ENCODE measurements around the gene BICDL1.
A peak's percentile ranks its signal among the peaks of the same experiment; 100 is the strongest.

The BICDL1 gene

GRCh38 chr12:120119271-120119973 is 130.4 kb downstream of the BICDL1 start:
- no peak for TF ChIP-seq ZNF747 (tag by site-specific recombination; IDR thresholded peaks at IDR 0.05)
- no peak for TF ChIP-seq ZNF433 (tag by site-specific recombination; IDR thresholded peaks at IDR 0.05; ENCODE audit: low read depth)
- TF ChIP-seq, protein P1, sequence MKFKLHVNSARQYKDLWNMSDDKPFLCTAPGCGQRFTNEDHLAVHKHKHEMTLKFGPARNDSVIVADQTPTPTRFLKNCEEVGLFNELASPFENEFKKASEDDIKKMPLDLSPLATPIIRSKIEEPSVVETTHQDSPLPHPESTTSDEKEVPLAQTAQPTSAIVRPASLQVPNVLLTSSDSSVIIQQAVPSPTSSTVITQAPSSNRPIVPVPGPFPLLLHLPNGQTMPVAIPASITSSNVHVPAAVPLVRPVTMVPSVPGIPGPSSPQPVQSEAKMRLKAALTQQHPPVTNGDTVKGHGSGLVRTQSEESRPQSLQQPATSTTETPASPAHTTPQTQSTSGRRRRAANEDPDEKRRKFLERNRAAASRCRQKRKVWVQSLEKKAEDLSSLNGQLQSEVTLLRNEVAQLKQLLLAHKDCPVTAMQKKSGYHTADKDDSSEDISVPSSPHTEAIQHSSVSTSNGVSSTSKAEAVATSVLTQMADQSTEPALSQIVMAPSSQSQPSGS (tag by site-specific recombination; IDR thresholded peaks at IDR 0.05; ENCODE audit: low read depth) = no peak
- TF ChIP-seq BCL11A (tag by site-specific recombination; IDR thresholded peaks at IDR 0.05; ENCODE audit: low read depth) = no peak
- no peak for TF ChIP-seq ZNF391 (tag by site-specific recombination; IDR thresholded peaks at IDR 0.05; ENCODE audit: borderline replicate concordance, low read depth)
- peak; percentile 77 for TF ChIP-seq SCRT2 (tag by site-specific recombination; IDR thresholded peaks at IDR 0.05)
- no peak for TF ChIP-seq ZNF561 (tag by site-specific recombination; IDR thresholded peaks at IDR 0.05; ENCODE audit: borderline replicate concordance)
- peaks cover 9% of the 10 kb centered on the region for H3K4me1 ChIP-seq (ENCODE audit: control insufficient read depth, insufficient read depth, low read length)
- no peak overlapping the region for H3K27ac ChIP-seq (ENCODE audit: extremely low read depth, low read depth, low read length)
- H3K36me3 ChIP-seq (ENCODE audit: control insufficient read depth in 2 of 2, insufficient read depth in 1 of 2, low read length in 2 of 2) = peaks cover 0 to 10% of the 10 kb centered on the region in 2 experiments; a peak in 1 of 3 replicates
- ChIA-PET CTCF (interaction anchor here (0.7 kb wide), 2 partner anchors 17 to 886 kb away, joined by 3 read pairs; no protein-coding TSS in a partner anchor), POLR2A (interaction anchor here (0.5 to 2.7 kb wide), 3 partner anchors 29 to 86 kb away, joined by 5 to 33 read pairs (median 6); partner anchors contain the start of gene RPLP0)
- no peak overlapping the region for H3K4me3 ChIP-seq (ENCODE audit: low read depth, low read length)
- H3K9me3 ChIP-seq (ENCODE audit: control insufficient read depth, insufficient read depth, low read depth, low read length) = no peaks in the 10 kb centered on the region

- Histone ChIP-seq H3K36me3 (ENCODE audit: control insufficient read depth in 2 of 2, insufficient read depth in 1 of 2, low read length in 2 of 2) (peaks cover 0 to 9% of the 10 kb centered on the region in 2 experiments; a peak in 1 of 3 replicates), H3K4me1 (ENCODE audit: control insufficient read depth, insufficient read depth, low read length) (peaks cover 9% of the 10 kb centered on the region), H3K27ac (ENCODE audit: extremely low read depth, low read depth, low read length) (no peak overlapping the region), H3K9me3 (ENCODE audit: control insufficient read depth, insufficient read depth, low read depth, low read length) (no peaks in the 10 kb centered on the region), H3K4me3 (ENCODE audit: low read depth, low read length) (no peak overlapping the region)
- ChIA-PET POLR2A (interaction anchor here (1.0 to 1.4 kb wide), 3 partner anchors 39 to 170 kb away, joined by 3 to 6 read pairs (median 3); partner anchors contain the start of gene RPLP0), CTCF (no interaction called here)
- TF ChIP-seq SCRT2 (tag by site-specific recombination; IDR thresholded peaks at IDR 0.05) (peak; percentile 85), SCRT1 (tag by site-specific recombination; IDR thresholded peaks at IDR 0.05; ENCODE audit: borderline replicate concordance) (peak; percentile 52; the same call in 1 of the 2 replicates)
- TF ChIP-seq, protein P2, sequence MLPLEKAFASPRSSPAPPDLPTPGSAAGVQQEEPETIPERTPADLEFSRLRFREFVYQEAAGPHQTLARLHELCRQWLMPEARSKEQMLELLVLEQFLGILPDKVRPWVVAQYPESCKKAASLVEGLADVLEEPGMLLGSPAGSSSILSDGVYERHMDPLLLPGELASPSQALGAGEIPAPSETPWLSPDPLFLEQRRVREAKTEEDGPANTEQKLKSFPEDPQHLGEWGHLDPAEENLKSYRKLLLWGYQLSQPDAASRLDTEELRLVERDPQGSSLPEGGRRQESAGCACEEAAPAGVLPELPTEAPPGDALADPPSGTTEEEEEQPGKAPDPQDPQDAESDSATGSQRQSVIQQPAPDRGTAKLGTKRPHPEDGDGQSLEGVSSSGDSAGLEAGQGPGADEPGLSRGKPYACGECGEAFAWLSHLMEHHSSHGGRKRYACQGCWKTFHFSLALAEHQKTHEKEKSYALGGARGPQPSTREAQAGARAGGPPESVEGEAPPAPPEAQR (tag by site-specific recombination; IDR thresholded peaks at IDR 0.05) = no peak
These were observed 132.3 kb downstream of the BICDL1 start for GRCh38 chr12:120121343-120121742.

DNA sequence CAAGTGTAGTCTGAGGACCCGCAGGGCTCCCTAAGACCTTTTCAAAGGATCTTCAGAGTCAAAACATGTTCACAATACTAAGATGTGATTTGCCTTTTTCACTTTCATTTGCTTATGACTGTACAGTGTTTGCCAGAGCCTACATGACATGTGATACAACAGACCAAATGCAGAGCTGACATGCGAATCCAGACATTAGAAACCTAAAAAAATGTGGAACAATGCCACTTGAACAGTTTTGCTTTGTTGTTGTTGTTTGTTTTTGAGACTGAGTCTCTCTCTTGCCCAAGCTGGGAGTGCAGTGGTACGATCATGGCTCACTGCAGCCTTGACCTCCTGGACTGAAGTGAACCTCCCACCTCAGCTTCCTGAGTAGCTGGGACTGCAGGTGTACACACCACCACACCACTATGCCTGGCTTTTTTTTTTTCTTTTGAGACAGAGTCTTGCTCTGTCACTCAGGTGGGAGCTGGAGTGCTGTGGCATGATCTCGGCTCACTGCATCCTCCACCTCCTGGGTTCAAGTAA is 132.8 kb downstream of the BICDL1 start:
- CTCF ChIA-PET = no interaction called here
- Histone ChIP-seq H3K4me1 (ENCODE audit: control insufficient read depth, insufficient read depth, low read length) (peaks cover 9% of the 10 kb centered on the region), H3K27ac (ENCODE audit: extremely low read depth, low read depth, low read length) (no peak overlapping the region), H3K9me3 (ENCODE audit: control insufficient read depth, insufficient read depth, low read depth, low read length) (no peaks in the 10 kb centered on the region), H3K36me3 (ENCODE audit: control insufficient read depth in 2 of 2, insufficient read depth in 1 of 2, low read length in 2 of 2) (peaks cover 0 to 13% of the 10 kb centered on the region in 2 experiments; a peak in 1 of 3 replicates), H3K4me3 (ENCODE audit: low read depth, low read length) (no peak overlapping the region)
- TF ChIP-seq ZNF280C (tag by site-specific recombination; IDR thresholded peaks at IDR 0.05) (no peak), ZNF600 (tag by site-specific recombination; IDR thresholded peaks at IDR 0.05) (peak; percentile 32; the same call in 1 of the 2 replicates), ZNF366 (tag by site-specific recombination; conservative IDR thresholded peaks at IDR 0.05) (no peak), ZNF10 (tag by site-specific recombination; IDR thresholded peaks at IDR 0.05) (no peak), KLF7 (tag by site-specific recombination; IDR thresholded peaks at IDR 0.05; ENCODE audit: borderline replicate concordance) (no peak)
- POLR2A ChIA-PET = interaction anchor here (0.7 kb wide), 1 partner anchor 17 kb away, joined by 6 read pairs; no protein-coding TSS in a partner anchor
